ENCODE results near the gene STK17A. TPM values are rescaled to one million over a fixed set of nuclear protein-coding genes. Genes with fewer than 3 reads are reported as not detected.
"Not testable (repeated sequence)": the region's sequence is repeated elsewhere in the genome, so short reads cannot be mapped to it uniquely, and the experiment has no call there.

The STK17A gene
- total and polyA plus RNA-seq, 2 of the 8 experiments (the other 6 are each of a cell fraction or from before 2014, with no cell fraction given), result 2.2 to 12.2 TPM

- H3K79me2 ChIP-seq (ENCODE audit: control insufficient read depth in 1 of 2, insufficient read depth in 2 of 2, low read length in 2 of 2); H3K9ac ChIP-seq (replicated peaks in 1 of 4; ENCODE audit: extremely low read depth in 1 of 4, low read depth in 3 of 4, low read length in 3 of 4); H2AK5ac ChIP-seq (ENCODE audit: low read depth, low read length); H3K18ac ChIP-seq (ENCODE audit: extremely low read depth, low read length); H4K8ac ChIP-seq (ENCODE audit: extremely low read depth, insufficient read depth, low read length); H4K91ac ChIP-seq (replicated peaks; ENCODE audit: insufficient read length, low read length); H3K56ac ChIP-seq (replicated peaks; ENCODE audit: insufficient read length, low read depth, low read length); H2BK15ac ChIP-seq (ENCODE audit: low read length); DNase-seq (ENCODE audit: low read depth in 1 of 2, low spot score in 2 of 2); H3K4me2 ChIP-seq (ENCODE audit: insufficient read depth in 1 of 2, low read depth in 2 of 2, low read length in 2 of 2); H3K27ac ChIP-seq (ENCODE audit: low read depth, low read length); H3K23me2 ChIP-seq (ENCODE audit: low read depth, low read length); H4K5ac ChIP-seq (ENCODE audit: insufficient read length, low read depth, low read length); H2BK20ac ChIP-seq (ENCODE audit: low read length); H3K23ac ChIP-seq (ENCODE audit: insufficient read length); FAIRE-seq; H3K4me3 ChIP-seq (ENCODE audit: extremely low read depth in 1 of 4, insufficient read depth in 2 of 4, low read depth in 3 of 4, low read length in 4 of 4); H2BK12ac ChIP-seq (ENCODE audit: low read depth, low read length); H3K9me3 ChIP-seq (ENCODE audit: insufficient read depth in 2 of 2, low read depth in 1 of 2, low read length in 1 of 2); H2BK5ac ChIP-seq (ENCODE audit: low read depth, low read length); H3K4ac ChIP-seq (replicated peaks; ENCODE audit: insufficient read length, low read depth, low read length); H4K20me1 ChIP-seq (replicated peaks in 1 of 2; ENCODE audit: control insufficient read depth in 1 of 2, insufficient read depth in 2 of 2, low read length in 2 of 2); H3K27me3 ChIP-seq (replicated peaks in 1 of 4; ENCODE audit: control insufficient read depth in 3 of 4, extremely low read depth in 1 of 4, insufficient read depth in 3 of 4, low read length in 3 of 4); H2BK120ac ChIP-seq (replicated peaks; ENCODE audit: low read depth, low read length); H3K79me1 ChIP-seq (ENCODE audit: low read depth, low read length); H3K4me1 ChIP-seq (replicated peaks in 1 of 4; ENCODE audit: control insufficient read depth in 3 of 4, insufficient read depth in 4 of 4, low read length in 3 of 4); H2AFZ ChIP-seq (ENCODE audit: low read length); H3K14ac ChIP-seq (ENCODE audit: insufficient read length): not testable (repeated sequence)
- peaks cover 0 to 23% (median 10%) of the 10 kb centered on the region in 4 experiments; a peak in 6 of 8 replicates for H3K36me3 ChIP-seq (ENCODE audit: control insufficient read depth in 2 of 4, insufficient read depth in 4 of 4, low read length in 3 of 4)
- CTCF ChIA-PET (ENCODE audit: partially characterized antibody), result interaction anchor here (0.7 to 1.4 kb wide), 3 partner anchors 12 to 72 kb away, joined by 3 to 6 read pairs (median 3); no protein-coding TSS in a partner anchor
- POLR2A ChIA-PET (ENCODE audit: partially characterized antibody), result interaction anchor here (1.2 kb wide), 1 partner anchor 12 kb away, joined by 3 read pairs; no protein-coding TSS in a partner anchor
- 95% methylated on average over 3 of the region's 3 CpGs; no CpG with 5 or more reads in 1 of the 2 experiments for WGBS, 2 experiments (ENCODE audit: extremely low coverage in 1 of 2, insufficient coverage in 1 of 2, insufficient read length in 1 of 2, insufficient replicate concordance in 2 of 2, low coverage in 1 of 2, low lambda C conversion rate in 2 of 2, missing lambda C conversion rate in 1 of 2)
These were observed 44.9 kb downstream of the STK17A start for GRCh38 chr7:43627798-43628197.
